ENCODE results near the gene TMEM45B.

- TF ChIP-seq POLR2AphosphoS5 (IDR thresholded peaks at IDR 0.05; ENCODE audit: low read depth) = no peak
- TF ChIP-seq CTCF (conservative IDR thresholded peaks at IDR 0.05; ENCODE audit: low read depth in 2 of 2) = no peak
- no peak for TF ChIP-seq REST (IDR thresholded peaks at IDR 0.05; ENCODE audit: unreplicated experiment)
- TF ChIP-seq EZH2 (IDR thresholded peaks at IDR 0.05; ENCODE audit: low read depth, unreplicated experiment) = no peak
Observed at GRCh38 chr11:129856036-129856435, 40.4 kb downstream of the TMEM45B start.

All from GM23338 (cell line).